HG02678 (cell line): ENCODE data around the gene ZBTB22.

Source experiments
- ATAC-seq: cut with Tn5 transposase; IDR thresholded peaks from one replicate; pipeline ENCODE4 v1.9.1; 2021; ENCODE audit warnings: mild to moderate bottlenecking, moderate library complexity; ENCODE audit not compliant: unreplicated experiment

The ZBTB22 gene

DNA sequence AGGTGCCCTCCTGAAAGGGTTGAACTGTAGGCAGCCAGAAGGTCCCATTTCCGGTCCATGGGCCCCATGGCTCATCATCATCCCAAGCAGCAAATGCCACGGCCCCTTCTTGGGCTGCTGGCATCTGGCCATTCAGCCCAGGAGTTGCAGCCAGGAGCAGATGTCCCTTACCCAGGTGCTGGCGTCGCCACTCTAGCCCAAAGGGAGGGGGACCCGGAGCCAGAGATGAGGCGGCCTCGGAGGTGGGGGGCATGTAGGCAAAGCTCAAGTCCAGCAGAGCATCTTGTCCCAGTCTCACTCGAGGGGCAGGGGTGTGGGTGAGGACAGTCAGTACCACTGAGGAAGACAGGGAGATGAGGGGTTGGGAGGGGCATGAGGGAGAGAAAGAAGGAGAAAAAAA is 12.5 kb downstream of the ZBTB22 start:
- no peak for ATAC-seq

DNA sequence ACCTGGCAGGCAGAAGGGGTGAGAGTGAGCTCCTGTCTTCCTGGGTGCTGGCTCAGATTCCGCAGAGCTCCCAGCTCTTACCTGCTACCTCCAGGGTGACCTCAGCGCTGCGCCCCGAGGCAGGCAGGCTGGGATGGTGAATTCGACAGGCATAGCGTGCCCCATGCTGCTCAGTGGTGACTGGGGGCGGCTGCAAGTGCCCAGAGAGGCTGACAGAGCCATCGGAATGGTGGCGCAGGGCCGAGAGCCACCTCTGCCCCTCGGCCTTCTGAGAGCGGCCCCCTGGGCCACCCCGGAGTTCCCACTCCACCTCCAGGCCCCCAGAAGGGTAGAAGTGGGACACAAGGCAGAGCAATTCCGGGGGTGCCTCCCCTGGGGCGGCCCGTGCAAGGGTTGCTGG is 13.3 kb downstream of the ZBTB22 start:
- ATAC-seq = no peak

DNA sequence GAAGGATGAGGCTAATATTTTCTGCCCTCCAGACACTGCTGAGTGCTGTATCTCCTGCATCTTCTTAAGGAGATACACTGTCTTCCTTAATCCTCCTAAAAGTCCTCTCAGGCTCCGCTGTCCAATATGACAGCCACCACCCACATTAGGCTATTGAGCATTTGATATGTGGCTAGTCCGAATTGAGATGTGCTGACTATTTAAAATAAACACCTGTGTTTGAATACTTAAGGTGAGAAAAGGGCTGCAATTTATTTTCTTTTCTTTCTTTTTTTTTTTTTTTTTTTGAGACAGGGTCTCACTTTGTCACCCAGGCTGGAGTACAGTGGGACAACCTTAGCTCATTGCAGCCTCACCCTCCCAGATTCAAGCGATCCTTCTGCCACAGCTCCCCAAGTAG is 15.7 kb downstream of the ZBTB22 start:
- no peak for ATAC-seq

DNA sequence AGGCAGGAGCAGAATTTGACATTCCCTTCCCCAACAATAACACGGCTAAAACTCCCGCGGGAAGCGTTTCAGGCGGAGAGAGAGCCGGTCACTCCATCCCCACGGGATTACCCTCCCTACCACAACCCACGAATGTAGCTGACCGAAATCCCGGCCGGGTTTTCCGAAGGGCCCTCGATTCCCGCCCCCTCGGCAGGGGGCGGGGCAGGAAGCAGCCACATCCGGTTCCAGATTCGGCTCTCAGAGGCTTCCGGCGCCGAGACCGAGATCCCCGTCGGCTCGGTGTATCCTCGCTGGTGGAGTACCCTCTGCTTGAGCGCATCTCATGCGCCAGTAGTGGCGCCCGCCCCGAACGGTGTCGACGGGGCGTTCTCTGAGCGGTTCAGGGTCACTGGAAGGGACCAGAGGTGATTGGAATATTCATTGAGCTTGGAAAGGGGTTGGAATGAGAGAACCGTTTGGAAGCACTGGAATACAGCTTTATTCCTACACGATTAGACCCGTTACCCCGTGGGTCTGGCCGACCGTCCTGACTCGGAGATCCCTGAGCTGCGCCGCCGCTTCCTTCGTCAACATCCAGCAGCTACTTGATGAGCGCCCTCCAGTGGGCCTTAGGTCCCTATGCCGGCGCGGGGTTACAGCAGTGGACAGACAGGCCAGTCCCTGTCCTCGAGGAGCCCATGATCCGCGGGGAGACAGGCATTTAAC is 18.2 kb downstream of the ZBTB22 start:
- peak; percentile 76 for ATAC-seq

DNA sequence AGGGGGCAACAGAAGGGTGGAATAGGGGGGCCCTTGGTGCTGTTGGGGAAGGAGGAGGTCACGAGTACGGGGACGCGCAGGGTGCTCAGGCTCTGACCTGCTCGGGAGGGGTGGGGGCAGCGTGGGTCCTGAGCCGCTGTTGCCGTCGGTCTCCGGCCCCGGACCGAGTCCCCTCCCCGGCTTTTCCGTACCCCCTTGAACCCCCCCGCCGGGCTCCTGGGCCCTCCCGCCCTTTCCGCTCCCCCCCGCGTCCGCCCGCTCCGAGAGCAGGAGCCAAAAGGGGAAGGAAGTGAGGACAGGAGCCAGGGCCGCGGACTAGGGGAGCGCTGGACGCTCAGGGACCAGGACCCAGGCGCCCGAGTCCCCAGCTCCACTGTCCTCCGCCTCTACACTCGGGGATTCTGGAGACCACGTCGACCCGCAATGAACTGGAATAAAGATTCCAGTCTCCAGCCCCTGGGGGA is 18.7 kb downstream of the ZBTB22 start, which contains the start of gene RGL2:
Gene RGL2, minus strand, starts transcription at position 170 of the 464 bp plus-strand sequence. CDS start 332 bp downstream, outside the sequence.
- peak; percentile 28 for ATAC-seq

DNA sequence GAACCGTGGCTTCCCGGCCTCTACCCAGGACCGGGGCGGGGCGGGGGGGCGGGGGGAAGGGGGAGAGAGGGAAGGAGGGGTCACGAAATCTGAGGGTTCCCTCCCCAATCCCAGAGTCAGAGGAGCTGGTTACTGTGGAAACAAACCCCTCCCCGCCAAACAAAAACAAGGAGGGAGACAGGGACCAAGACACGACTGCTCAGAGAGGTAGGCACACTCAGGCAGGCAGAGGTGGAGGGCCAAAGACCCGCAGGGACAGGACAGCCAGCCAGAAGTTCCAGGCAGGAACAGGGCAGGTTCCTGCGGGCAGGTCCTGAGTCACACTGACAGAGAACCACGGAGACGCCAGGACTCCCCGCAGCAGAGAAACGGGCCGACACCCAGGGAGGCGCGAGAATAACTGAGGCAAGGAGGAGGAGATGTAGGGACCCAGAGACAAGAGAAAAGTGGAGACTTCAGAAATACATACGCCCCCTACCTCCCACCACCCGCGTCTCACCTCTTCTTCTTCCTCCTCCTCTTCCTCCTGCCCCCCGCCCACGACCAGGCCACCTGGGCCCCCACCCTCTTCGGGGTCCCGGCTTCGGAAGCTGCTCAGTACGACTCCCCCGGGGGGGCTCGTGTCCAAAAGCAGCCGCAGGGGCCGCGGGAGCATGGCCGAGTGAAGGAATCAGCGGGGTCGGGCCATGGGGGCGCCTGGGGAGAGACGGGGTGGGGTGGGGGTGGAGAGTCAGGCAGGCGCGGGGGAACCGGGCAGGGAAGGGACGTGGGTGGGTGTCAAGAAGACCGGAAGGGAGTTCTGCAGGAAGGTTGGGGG is 19.4 kb downstream of the ZBTB22 start:
- no peak for ATAC-seq

DNA sequence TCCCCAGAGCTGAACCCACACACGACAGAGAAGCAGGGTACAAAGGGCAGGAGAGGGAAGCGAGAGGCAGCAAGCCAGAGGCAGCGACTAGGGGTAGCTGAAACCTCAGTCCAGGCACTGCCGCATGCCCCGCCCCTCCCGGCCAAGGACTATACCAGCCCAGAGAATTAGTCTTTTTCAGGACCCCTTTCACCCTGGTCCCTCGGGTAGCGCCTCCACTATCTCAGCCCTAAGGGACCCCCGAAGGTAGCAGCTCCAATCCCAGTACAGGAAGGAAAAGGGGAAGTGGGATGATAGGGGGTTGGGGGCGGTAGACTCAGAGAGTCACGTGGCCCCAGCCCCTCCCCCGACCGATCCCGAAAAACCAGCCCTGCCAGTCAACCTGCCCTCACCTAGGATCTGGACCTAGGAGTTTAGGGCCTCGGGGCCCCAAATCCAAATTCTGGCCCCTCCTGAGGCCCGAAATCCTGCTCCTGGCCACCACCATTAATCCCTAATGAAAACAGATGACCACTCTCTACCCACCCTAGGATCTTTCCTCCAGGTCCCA is 20.1 kb downstream of the ZBTB22 start:
- no peak for ATAC-seq

DNA sequence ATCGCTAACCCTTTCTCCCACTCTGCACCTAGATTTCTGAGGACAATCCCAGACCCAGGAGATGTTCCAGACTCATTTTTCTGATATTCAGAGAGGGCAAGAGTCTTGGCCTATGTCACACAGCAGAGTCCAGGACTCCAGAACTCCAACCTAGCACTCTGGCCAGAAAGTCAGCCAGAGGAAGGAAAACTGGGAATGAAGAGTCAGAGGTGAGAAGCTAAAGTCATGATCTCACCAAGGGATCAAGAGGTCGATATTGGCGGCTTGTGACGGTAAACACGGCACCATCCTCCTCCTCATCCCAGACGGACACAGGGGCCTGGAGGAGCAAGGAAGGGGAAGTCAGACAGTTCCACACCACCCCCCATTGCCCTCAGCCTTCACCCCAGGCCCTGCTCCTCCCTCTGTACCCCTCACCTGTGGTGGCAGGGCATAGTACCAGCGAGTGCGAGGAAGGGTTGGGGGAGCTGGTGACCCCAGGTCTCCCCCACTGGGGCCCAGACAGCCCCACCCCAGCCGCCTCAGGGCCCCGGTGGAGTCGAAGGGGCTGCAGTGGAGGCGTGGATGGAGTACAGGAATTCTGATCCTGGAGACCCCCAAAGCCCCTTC is 20.6 kb downstream of the ZBTB22 start:
- no peak for ATAC-seq

DNA sequence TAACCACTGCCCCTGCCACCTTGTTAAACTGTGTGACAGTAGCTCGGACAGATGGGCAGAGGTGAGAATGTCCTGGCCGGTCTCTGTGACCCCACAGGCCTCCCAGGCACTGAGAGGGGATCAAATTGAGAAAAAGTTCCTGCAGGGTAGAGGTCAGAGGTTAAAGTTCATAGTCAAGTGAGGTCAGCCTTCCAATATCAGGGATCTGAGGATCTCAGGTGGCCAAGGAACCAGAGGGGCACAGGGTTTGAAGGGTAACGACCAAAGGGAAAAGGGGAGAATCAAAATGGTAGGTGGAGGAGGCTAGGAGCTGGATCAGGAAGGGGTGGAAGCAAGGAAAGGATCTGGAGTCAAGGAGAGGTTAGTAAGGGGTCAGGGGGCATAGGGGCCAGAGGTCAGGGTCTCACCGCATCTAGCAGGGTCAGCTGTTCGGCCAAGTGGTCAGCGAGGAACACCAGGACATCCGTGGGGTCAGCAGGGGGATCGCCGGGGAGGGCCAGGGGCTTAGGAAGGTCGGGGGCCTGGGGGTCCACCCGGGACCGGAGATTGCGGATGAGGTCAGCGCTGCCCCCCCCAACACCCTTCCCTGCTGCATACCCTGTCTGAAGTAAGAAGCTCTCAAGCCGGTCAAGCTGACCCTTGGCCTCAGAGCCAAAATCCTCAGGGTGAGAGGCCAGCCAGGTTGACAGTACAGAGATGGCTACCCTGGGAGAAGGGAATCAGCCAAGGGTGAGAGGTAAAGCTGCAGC is 21.7 kb downstream of the ZBTB22 start:
- no peak for ATAC-seq

DNA sequence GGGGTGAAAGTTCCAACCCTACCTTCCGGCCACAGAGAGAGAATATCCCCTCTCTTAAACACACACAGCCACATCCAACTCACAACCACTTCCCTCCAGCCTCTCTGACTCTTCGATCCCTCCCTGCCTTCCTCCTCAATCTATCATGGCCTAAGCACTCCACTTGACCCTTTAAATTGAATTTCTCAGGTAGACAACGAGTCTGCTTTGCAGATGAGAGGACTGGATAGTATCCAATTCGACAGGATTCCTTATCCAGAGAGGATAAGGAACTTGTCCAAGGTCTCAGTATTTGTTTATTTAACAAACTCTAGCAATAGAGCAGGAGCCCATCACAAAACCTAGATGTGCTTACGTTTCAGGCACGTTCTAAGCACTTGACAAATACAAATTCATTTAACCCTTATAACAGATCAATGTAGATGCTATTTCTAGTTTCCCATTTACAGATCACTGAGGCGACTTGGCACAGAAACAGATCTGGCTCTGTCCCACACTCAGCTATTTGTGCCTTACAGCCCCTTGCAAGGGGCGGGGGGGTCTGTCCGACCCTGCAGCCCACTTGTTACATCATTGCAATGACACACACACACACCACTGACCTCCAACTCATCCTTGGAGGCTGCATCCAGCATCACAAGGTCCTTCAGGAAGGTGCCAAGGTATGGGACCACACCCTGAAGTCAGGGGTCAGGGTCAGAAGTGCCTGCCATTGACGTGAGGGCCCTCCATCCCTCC is 23.3 kb downstream of the ZBTB22 start:
- no peak for ATAC-seq

DNA sequence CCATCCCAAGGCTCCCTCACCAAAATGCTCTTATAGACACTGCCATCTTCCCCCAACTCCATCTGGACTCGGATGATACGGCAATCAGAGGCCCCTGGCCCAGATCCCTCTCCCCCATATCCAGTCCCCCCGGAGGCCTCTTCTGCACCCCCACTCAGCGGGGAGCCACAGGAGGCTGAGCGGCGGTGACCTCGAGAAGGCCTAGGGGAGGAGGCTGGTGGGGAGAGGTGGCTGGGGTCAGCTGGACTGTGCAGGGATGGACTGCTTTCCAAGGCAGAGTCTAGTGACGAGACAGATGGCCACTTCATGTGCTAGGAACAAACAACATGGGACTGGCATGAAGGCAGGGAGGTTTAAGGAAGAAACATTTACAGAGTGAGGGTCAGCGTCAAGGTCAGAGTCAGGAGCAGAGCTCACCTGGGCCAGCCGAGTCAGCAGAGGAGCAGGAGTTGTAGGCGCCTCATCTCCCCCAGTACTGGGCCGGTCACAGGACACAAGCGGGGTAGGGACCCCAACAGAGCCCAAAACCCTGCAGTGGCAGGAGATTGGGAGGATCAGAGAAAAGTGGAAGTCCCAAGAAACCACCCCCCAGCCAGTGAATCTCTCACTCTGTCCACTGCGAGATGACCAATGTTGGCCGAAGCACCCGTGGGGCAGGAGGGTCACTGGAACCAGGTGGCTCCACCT is 24.4 kb downstream of the ZBTB22 start:
- no peak for ATAC-seq

DNA sequence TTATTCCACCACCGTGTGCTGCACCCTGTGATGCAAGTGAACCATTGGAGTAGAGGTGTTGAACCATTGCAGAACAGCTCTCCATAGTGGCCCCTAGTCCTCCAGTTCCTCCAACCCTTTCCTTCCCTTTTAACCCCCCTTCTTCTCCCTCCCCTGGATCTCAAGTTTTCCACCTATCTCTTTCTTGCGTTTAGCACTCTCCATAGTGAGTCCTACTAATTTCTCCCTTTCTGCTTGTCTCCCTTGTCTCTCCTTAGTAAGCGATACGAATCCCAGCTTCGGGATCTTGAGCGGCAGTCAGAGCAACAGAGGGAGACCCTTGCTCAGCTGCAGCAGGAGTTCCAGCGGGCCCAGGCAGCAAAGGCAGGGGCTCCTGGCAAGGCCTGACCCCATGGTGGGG is 27.1 kb downstream of the ZBTB22 start:
- ATAC-seq = no peak

DNA sequence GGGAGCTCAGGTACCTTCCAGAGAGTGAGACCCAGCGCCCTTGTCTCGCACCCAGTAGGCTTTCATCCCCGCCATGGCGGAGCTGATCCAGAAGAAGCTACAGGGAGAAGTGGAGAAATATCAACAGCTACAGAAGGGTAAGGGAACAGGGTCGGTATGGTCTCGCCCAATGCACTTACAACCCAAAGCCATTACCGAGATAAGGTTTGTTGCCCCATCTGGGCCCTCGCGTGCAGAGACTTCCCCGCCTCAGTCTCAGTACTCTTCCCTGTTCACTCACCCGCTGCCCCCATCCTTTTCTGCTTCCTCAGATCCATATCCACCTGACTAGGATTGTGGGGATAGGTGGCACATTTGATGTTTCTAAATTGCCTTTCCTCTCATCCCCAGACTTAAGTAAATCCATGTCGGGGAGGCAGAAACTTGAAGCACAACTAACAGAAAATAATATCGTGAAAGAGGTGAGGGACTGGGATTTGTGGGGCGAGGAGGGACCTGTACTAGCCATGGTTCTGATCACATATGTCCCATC is 27.7 kb downstream of the ZBTB22 start:
- no peak for ATAC-seq

DNA sequence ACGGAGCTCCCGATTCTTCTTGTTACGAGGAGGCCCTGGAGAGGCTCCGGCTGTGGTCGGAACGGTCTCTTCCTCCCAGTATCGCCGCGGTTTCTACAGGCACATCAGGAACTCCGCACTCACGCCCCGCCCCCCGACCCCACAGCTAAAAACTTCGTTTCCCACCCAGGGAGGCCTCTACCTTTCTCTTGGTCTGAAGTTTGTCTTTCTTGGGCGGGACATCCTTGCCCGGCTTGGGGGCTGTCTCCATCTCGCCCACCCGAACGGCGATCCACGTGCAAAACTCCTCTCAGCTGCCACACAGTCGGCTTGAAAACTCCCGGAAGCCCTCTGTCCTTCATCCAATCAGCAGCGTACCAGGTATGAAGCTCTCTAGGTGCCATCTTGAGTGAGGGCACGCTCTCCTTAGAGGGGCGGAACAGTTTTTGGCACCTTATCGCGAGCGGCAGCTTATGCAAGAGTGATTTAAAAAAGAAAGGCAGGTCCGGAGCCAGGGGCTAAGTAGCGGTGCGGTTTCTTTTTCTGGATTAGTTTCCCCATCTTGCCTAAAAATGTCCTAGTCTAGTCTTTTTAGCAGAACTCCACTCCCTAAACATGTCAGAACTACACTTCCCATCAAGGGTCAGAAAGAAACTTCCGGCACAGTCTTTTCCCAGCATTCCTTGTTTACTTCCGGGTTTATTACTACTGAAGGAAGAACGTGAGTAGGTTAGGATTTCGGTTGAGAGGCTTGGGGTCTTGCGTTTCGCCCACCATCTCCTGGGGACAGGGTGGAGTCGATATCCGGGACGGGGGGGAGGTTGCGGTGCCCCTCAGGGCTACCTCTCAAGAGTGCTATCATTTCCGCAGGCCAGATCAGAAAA is 28.4 kb downstream of the ZBTB22 start, which contains the start of the genes PFDN6 and WDR46:
Gene PFDN6, plus strand, starts transcription at position 681 of the 863 bp plus-strand sequence. CDS start 256 bp downstream, outside the sequence.
Gene WDR46, minus strand, starts transcription at position 319 of the 863 bp plus-strand sequence. Its CDS starts 69 bp downstream, at position 250.
- peak; percentile 87 for ATAC-seq

DNA sequence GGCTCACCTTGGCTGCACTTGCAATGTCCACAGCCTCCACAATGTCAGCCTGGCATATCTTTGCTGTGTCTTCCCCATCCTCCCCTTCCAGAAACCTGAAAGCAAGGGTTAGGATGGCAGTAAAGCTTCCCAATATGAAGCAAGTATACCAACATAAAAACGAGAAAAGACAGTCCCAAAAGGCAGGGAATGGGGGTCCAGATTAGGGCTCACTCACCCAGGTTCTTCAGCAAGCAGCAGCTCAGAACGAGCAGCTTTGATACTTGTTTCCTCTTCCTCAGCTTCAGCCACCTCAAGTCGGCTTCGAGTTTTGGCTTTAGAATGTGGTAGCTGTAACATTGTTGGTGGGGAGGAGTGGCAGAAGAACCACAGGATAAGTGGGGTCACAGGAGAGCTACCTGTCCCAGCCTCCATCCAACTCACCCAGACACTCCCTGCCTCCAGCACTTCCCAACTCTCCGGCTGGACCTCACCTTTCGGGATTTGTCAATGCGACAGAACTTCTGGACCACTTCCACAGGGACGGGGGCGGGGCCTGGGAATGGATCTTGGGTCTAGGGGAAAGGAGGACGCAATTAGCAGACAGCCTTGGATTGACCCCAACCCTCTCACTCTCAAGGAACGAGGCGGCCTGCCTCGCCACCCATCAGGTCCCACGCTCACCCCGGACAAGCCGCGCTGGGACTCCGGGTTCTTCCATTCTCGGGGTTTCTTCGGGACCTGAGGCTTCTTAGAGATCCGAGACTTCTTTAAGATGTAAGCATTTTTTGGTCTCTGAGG is 29.2 kb downstream of the ZBTB22 start:
- ATAC-seq = no peak

DNA sequence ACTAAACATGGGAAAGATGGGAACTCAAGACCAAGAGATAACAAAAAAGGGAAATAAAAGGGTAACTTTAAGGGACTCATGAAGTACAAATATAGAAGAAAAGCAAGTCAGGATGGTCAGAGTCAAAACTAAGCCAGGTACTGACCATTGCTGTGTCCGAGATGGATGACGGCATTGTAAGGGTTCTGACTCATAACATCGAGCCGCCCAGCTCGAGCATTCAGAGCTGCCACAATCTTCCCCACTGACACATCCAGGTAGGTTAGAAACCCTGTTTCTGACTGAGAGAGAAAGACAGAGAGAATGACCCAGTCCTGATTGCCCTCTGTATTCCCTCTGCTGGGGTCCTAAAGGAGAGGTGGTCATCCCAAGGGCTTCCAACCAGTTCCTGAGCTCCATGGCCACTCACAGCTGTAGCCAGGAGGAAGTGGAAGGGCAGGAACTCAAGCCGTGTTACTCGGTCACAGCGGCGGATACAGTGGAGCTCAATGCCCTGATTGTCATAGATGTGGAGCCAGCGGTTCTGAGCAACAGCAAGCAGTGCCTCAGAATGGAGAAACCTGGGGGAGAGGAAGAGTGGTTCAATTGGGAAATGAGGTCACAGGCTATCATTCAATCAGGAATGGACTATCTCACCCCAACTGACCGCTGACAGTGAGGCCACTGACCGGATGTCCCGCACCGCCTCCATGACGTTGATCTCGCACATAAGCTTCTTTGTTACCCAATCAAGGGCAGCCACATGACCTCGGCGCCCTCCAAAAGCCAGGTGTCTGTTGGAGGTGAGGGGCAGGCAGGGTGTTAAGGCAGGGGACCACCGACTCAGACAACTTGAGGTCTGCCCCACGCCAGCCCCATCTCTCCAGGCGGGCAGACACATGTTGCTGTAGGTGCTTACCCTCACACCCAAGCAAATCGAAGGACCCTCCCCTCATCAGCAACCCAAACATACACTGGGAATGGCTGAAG is 30.3 kb downstream of the ZBTB22 start:
- ATAC-seq = no peak
